ENCODE results near the gene RNF157.
A peak's percentile ranks its signal among the peaks of the same experiment; 100 is the strongest.

RNF157 gene

DNA sequence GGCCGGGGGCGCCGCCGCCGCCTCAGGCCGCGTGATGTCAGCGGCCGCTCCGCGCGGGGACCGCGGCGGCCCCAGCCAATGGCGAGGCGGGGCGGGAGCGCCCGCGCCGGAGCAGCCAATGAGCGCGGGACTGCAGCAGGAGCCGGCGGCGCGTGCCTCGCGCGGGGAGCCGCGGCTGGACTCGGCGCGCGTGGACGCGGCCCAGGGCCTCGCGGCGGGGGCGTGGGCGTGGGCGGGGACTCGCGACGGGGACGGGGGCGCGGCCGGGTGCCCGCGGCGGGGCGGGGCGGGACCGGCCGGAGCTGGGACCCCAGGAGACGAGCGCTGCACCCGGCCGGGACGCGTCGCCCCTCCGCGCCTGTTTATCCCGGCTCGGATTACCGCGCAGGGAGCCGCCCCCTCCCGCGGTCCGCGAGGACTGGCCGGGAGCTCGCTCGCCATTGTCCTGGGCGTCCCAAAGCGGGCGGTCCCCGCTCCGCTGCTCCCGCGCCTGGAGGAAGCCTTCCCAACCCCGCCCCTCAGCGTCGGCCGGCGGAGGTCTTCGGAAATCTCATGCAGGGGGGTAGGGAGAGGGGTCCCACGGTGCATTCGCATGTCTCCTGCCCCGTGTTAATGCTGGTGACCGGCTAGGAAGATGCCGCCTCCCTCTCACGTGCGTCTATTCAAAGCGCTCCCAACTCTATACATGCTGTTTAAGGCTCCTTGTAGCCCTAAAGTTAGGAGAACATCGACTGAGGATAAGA is at the start of gene RNF157:
TSS of gene RNF157 (minus strand) at position 33 of the 743 bp plus-strand sequence. CDS start 253 bp downstream, outside the sequence.
- peak; percentile 54 for DNase-seq

DNA sequence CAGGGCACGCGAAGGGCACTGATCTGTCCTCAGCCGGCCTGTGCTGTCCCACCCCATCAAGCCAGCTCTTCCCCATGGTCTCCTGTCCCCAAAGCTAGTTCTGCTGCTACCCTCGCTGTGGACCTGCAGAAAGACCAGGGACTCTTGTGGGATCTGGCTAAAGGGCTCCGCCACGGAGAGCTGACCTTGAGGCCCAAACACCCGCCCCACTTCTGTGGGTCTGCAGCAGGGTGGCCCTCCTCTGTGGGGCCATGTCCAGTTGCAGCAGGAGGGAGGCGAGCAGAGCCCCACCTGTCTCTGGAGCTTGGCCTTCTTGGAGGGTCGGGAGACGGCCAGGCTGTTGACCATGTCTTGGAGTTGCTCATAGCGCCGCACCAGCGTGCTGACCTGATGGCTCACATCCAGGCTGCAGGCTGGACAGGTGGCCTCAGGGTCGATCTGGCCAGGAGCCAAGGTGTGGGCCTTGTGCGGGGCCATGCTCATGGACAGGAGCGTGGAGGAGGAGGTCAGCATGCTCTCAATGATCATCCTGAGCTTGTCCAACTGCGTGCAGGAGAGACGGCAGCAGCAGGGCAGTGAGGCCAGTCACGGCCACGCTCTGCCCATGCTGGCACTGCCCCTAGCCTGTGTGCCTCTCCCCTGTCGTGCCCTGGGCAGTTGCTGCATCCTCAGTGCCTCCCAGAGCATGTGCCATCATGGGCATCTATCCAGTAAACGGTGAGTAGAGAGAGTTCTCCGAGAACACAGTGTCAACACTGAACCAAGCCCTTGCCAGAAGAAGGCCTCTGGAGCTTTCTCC is 41.5 kb upstream of the RNF157 start:
- no peak for DNase-seq

DNA sequence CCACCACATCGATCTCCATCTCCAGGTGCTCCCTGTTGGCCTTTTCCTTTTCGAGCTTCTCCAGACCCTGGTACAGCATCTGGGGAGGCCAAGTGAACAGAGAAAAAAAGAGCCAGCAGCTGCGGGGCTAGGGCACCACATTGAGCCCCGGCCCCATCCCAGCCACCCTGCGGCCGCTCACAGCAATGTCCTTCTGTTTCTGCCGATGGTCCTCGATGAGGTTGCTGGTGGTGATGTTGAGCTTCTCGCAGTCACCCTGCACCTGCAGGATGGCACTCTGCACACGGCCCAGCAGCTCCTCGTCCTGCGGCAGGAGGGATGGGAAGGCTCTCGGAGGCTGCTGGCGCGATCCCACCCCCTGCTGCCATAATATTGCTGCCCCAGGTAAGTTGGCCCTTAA is 40.4 kb upstream of the RNF157 start:
- DNase-seq = no peak

DNA sequence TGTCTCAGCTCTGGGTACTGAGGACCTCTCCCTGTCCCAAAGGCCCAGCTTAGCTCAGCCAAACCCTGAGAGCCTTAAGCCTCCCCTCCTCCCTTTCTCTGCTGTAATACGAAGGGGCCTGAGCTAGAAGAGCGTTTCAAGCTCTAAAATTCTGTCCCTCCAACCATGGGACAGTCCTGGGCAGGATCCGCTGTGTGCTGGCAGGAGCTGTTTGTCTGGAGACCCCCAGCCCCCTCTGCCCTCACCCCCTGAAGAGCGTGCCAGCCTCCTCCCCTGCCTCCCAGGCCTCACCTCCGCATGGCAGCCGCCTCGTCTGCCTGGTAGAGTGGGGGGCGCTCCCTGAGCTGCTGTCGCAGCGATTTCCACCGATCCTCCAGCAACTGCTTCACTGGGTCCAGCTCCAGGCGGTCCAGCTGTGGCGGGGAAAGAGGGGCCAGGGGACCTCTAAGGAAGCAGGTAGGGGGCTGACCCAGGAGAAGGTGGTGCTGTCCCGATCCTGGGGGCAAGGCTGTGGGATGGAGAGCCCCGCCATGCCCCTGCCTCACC is 39.5 kb upstream of the RNF157 start:
- no peak for DNase-seq

DNA sequence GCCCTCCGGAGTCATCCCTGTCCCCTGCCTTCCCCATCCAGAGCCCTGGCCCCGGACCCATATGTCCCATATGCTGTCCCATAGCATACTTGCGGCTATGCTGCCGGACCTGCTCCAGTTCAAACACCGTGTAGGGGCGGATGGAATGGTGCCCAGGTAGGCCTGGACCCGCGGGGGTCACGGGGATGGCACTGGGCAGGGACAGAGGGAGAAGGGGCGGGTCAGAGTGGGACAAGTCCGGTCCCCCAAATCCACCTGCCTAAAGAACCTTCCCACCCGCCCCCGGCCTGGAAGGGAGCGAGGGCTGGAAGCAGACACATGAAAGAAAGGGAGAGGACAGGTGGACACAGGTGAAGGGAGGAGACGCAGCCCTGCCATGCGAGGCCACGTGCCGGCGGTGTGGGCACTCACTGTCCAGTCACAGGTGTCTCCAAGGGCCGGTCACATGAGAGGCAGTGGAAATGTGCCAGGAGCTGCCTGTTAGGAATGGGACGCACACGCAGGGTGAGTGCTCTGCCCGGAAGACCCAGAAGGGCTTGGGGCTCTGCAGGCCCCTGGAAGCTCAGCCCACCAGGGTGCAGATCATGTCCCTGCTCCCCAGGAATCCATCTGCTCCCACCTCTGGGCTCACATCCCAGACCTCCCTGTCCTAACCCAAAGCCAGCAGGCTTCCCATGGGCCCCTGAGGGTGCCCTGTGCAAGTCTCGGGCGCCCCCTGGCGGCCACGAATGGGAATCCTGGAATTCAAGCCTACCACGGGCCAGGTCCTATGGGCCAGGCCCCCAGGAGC is 38.9 kb upstream of the RNF157 start:
- peak; percentile 77 for DNase-seq

DNA sequence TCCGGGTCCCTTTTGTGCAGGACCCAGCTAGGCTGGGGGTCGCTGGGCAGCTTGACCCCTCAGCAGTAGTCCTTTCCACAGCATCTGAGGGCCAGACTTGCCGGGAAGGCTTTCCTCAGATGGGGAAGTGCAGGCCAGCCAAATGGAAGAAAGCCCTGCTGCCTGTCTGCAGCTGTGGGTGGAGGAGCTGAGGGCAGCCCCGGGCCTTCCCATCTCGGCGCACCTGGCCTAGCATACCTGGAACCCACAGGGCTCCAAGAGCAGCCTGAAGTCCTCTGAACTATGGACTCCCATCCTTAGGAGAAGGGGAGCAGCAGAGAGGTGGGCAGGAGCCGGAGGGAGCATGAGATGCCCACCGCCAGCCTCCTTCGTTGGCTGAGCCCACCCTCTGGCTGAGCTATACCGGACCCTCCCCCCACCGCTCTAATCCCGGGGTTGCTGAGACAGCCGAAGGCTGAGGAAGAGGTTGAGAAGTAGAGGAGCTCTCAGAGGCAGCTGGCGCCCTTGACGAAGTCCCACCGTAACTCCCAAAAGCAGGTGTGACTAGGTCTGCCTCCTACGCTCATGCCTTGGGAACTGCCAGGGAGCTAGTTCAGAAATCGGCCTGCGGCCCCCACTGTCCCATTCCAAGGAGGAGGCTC is 38.1 kb upstream of the RNF157 start:
- no peak for DNase-seq

DNA sequence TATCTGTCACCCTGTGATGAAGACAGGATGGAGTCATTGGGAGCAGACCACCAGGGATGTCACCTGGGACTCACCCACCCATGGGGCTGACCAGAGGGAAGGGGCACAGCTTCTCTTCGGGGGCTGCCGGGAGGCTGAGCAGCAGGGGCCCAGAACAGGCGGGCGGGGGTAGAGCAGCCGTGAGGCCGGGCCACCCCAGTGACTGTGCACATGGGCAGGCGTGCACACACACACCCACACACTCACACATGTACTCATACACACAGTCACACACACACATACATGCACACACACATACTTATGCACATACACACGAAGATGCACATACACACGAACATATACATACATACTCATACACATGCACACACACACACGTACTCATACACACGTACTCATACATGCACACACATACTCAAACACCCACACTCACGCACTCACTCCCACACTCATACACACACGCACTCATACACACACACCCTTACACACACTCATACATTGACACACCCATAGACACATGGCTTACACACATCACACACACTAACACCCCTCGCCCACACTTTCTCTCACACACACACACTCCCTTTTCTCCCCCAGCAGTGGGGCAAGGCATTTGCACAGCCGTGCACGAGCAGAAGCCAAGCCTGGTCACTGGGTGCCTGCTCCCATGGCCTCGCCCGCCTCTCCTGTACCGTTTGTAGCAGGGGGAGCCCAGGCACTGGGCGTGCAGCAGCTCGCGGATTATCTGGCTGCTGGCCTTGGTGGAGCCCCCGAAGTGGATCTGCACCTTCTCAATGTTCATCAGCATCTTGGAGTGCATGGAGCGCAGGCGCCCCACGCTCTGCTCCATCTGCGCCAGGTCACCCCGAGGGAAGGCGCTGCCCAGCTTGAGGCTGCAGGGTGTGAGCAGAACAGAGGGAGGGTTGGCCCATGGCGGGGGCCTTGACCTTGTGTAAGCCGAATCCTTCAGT is 37.3 kb upstream of the RNF157 start:
- no peak for DNase-seq

DNA sequence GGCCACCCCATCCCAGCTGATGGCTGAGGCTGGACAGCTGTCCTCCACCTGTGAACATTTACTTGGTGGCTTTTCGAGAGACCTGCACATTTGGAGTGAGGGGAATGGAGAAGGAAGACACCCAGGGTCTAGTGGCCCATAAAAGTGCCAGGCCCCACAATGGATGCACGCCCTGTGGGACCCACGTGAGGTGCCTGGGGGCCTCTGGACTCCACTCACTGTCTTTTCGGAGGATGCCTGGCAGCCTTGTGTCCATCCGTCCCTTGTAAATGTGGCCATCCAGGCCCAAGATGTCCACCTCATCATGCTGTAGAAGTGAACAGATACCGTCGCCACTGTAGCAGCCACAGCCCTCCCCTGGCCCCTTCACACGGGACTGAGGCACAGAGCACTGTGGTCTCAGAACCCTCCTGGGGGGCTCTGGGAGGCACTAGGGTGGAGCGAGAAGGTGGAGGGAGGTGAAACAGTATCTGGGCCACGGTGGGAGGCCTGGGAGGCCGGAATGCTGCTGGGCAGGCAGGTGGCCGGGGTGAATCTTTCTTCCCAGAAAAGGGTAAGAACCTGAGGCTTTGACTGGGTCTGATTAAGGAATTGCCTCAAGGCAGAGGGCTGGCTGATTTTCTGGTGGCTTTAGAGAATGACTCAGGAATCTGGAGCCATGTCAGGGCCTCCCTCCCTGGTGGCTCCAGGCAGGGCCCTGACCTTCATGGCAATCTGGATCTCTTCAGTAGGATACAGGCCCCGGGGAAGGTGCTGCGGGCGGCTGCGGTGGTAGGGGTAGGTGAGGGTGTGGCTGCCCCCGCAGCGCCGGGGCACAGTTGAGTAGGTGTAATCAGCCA is 36.4 kb upstream of the RNF157 start:
- peak; percentile 74 for DNase-seq

DNA sequence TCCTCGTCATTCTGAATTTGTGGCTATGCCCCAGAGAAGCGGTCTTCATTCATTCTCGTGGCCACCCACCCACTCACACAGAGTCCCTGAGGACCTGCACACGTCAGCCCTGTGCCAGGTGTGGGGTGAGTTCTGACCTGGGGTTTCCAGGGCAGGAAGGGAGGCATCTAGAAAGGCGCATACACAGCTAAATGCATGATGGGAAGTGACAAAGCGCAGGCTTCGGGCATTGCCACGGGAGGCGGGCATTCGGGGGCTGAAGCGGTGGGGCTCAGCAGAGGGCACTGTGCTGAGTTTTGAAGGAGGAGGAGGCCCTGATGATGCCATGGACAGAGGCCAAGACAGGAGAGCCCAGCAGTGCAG is 35.8 kb upstream of the RNF157 start:
- DNase-seq = no peak

DNA sequence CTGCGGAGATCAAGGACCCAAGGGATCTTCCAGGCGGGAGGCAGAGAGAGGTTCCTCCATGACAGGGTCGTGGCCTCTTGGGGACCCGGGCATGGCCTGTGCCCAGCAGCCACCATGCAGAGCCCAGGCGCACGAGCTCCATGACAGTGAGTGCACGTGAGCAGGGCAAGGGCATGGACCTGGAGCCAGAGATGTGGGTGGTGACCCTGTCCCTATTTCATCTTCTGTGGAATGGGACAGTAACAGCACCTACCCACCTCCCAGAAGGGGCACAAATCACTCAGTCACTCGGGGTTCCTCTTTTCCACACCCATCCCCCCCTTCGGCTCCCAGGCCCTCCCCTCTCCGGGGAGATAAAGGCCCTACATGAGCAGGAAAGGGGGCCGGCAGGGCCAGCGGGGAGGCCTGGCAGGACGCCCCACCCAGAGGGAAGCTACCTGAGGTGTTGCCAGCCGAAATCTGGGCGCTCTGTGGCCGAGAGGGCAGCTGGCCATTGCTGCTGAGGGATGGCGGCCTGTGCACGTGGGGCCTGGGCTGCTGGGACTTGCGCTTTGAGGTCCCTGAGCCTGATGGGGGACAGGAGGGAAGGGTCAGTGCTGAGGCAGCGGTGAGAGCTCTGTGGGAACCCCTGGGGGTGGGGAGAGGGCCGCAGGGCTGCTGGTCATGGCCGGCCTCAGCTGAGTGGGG is 35.2 kb upstream of the RNF157 start:
- no peak for DNase-seq

DNA sequence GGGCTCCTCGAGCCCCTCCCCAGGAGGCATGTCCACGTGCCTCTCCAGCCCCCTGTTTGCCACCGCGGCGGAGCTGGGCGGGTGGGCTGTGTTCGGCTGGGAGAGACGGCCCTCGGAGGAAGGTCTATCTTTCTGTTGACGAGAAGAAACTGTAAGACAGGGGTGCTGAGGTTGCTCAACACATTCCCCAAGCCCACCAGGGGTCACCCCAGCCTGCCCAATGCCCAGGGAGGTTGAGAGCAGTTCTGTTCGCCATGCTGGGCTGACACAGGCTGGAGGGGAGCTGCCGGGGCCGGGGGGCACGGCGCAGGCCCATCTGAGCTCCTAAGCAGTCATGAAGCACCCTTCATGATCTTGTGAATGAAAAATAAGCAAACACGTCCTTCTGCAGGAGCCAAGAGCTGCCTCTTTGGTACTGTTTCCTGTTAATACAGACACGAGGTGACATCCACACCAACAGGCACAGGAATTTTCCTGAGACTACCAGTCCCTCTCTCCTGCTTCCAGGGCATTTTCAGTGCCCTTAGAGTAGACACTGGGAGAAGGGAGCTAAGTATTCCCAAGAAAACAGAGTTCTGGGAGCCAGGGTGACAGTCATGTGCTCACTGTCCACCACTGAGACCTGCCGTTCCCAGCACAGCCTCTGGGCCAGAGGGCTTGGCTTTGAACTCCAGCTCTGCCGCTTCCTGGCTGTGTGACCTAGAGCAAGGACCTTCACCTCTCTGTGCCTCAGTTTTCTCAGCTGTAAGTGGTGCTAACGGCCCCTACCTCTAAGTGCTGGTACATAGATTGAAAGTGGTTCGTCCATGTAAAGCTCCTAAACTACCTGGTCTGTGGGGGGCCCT is 34.0 kb upstream of the RNF157 start:
- DNase-seq = no peak

DNA sequence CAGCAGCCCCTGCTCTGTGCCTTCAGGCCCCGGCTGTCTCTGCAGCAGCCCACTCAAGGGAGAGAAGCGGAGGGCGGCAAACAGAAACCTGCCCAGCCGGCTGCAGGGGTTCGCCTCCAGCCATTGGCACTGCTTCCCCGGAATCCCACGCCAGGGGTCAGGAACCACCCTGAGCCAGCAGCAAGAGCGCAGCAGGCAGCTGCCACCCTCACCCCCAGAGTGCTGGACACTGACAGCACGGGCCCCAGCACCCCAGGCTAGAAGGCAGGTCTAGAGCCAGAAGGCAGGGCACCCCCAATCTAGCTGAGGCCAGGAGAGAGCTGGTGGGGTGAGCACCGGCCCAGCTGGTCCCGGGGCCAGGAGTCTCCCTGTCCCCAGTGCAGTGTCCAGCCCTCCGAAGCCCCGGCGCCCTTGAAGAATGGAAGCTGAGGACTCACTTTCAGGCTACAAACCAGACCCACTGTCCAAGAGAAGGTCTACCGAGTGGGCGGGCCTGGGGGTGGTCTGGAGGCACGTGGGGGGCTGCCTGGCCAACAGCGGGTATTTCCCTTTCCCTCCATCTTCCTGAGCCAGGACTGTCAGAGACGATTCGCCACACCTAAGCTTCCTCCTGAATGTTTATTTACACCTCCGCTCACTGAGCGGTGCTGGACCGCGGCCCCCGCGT is 33.3 kb upstream of the RNF157 start:
- no peak for DNase-seq

DNA sequence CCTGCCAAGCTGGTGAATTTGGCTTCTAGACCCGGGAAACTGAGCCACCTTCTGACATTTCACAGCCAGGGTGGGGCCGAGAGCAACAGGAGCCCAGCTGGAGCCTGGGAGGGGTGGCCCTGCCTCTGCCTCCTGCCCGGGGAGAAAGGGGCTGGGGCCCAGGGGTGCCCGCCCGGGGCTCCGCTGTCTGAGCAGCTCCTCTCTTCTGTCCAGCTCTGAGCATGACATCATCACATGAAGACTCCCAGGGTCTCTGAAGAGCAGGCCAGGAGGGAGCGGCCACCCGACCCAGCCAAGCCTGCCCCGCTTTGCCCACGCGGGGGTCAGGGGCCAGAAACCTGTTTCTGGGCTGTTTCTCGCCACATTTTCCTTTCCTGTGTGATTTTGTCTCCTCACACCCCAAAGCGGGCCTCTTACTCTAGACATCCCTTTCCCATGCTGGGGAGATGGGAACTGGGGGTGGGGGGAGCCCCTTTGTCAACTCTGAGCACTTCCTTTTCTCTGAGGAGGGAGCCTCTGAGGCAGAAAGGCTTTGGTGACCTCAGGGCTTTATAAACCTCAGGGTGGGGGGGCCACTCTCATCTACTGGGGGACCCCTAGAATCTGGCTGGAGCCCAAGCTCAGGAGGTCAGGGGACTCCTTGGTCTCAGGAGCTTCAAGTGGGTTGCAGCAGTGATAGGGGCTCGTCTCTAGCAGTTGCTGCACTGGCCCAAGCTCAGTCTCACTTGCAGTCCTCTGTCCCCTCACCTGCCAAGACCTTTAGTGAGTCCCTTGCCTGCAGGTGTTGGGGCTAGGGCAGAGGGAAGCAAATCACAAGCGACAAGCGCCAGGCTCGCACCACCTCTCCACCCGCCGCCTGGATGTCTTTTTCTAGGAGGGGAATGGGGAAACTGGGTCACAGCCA is 32.5 kb upstream of the RNF157 start:
- no peak for DNase-seq

DNA sequence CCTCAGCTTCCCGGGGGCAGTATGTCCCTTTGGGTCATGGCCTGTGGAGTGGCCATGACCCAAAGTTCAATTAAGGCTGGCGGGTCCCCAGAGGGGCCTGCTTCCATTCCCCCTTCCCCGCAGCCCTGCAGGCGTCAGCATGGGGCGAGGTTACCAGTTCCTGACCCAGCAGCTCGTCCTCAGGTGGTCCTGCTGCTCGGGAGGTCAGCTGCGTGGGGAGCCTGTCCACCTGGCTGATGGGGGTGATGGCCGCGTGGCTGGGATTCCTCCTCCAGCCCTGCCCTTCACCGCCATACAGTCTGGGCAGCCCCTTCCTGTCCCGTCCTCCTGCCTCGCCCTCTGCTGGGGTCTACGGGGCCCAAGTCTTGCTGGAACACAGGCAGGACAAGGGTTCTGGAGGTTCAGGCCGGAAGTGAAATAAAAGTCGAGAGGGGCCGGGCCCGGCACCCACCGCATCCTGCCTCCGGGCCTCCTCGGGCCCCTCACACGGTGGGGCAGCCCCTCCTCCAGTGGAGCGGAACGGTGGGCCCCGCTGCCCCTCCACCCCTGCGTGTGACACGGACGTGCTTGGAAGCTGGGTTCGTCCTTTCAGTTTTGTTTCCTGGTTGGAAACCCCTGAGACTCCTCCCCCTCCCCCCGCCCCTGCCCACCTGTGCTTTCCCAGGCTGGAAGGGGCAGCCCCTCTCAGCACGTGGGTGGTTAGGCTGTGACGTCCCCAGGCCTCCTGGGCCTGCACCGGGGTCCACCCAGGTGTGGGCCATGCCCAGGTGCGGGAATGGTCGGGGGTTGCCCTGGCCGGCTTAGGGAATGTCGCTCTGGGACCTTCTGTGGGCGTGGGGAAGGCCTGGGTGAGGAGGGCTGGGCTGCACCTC is 31.6 kb upstream of the RNF157 start:
- no peak for DNase-seq

DNA sequence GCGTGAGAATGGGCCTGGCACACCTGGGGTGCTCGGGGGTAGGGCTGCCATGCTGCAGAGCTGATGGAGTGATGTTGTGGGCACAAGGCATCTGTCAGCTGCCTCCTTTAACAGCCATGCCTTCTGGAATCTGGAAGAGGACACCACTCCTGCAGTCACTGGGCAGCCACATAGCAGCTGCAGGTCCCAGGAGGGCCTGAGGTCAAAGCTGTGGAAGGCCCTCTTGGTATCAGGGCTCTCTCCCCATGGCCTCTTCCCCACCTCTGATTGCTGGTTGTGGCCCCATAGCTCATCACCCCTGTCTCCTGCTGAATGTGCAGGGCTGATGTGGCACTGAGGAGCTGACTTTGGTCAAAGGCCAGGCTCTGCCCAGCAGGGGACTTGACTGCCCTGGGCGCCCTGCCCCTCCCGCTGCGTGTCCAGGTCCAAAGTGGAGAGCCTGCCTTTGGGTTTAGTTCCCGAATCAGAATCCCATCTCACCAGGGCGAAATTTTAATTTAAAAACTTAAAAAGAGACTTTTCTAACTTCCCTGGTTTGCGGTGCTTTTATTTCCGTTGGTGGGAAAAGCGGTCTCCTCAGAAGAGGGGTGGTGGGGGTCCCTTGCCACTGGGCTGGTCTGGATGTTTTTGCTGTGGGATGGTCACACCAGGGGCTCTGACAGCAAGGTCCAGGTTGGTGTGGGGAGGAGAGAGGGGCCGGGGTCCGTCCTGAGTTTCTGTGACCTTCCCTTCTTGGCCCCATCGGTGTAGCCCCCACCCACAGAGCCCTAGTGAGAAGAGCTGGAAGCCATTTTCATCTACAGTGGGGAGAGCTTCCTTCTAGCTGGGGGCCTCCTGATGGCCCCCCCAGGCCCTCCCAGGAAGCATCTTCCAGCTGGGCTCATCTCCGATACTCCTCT is 30.7 kb upstream of the RNF157 start:
- DNase-seq = no peak
